Measurements from ENCODE around the gene USP25. TPM values are rescaled to one million over a fixed set of nuclear protein-coding genes. Genes with fewer than 3 reads are reported as not detected.

The USP25 gene
- total and polyA plus RNA-seq, 2 of the 8 experiments (the other 6 are each of a cell fraction or from before 2014, with no cell fraction given) = 11.2 to 48.1 TPM

GRCh38 chr21:15826908-15827601 is 97.3 kb downstream of the USP25 start:
- Histone ChIP-seq H3K23me2 (ENCODE audit: low read depth, low read length) (no peaks in the 10 kb centered on the region), H2AK5ac (ENCODE audit: low read depth, low read length) (no peak overlapping the region), H3K9me3 (ENCODE audit: insufficient read depth in 2 of 2, low read depth in 1 of 2, low read length in 1 of 2) (no peaks in the 10 kb centered on the region), H2BK12ac (ENCODE audit: low read depth, low read length) (no peak overlapping the region), H3K27ac (ENCODE audit: low read depth, low read length) (no peak overlapping the region), H3K14ac (ENCODE audit: insufficient read length) (no peak overlapping the region), H2AFZ (ENCODE audit: low read length) (no peak overlapping the region), H3K79me1 (ENCODE audit: low read depth, low read length) (no peaks in the 10 kb centered on the region), H3K9ac (replicated peaks in 1 of 4; ENCODE audit: extremely low read depth in 1 of 4, low read depth in 3 of 4, low read length in 3 of 4) (no peak overlapping the region), H2BK20ac (ENCODE audit: low read length) (no peak overlapping the region), H4K20me1 (replicated peaks in 1 of 2; ENCODE audit: control insufficient read depth in 1 of 2, insufficient read depth in 2 of 2, low read length in 2 of 2) (peaks cover 0 to 2% of the 10 kb centered on the region in 2 experiments), H3K23ac (ENCODE audit: insufficient read length) (no peak overlapping the region), H3K36me3 (ENCODE audit: control insufficient read depth in 2 of 4, insufficient read depth in 4 of 4, low read length in 3 of 4) (peaks cover 6 to 32% (median 9%) of the 10 kb centered on the region in 4 experiments), H2BK120ac (replicated peaks; ENCODE audit: low read depth, low read length) (no peak overlapping the region), H3K4me2 (ENCODE audit: insufficient read depth in 1 of 2, low read depth in 2 of 2, low read length in 2 of 2) (no peak overlapping the region), H3K4me1 (replicated peaks in 1 of 4; ENCODE audit: control insufficient read depth in 3 of 4, insufficient read depth in 4 of 4, low read length in 3 of 4) (no peaks in the 10 kb centered on the region), H3K4ac (replicated peaks; ENCODE audit: insufficient read length, low read depth, low read length) (no peak overlapping the region), H3K4me3 (ENCODE audit: extremely low read depth in 1 of 4, insufficient read depth in 2 of 4, low read depth in 3 of 4, low read length in 4 of 4) (no peak overlapping the region), H4K5ac (ENCODE audit: insufficient read length, low read depth, low read length) (no peak overlapping the region), H3K56ac (replicated peaks; ENCODE audit: insufficient read length, low read depth, low read length) (no peak overlapping the region), H2BK15ac (ENCODE audit: low read length) (no peak overlapping the region), H3K79me2 (ENCODE audit: control insufficient read depth in 1 of 2, insufficient read depth in 2 of 2, low read length in 2 of 2) (peaks cover 0 to 2% of the 10 kb centered on the region in 2 experiments; a peak in 1 of 4 replicates), H3K18ac (ENCODE audit: extremely low read depth, low read length) (no peak overlapping the region), H2BK5ac (ENCODE audit: low read depth, low read length) (no peak overlapping the region), H4K91ac (replicated peaks; ENCODE audit: insufficient read length, low read length) (no peak overlapping the region), H4K8ac (ENCODE audit: extremely low read depth, insufficient read depth, low read length) (no peak overlapping the region), H3K27me3 (replicated peaks in 1 of 4; ENCODE audit: control insufficient read depth in 3 of 4, extremely low read depth in 1 of 4, insufficient read depth in 3 of 4, low read length in 3 of 4) (no peaks in the 10 kb centered on the region)
- POLR2A ChIA-PET (ENCODE audit: partially characterized antibody) = no interaction called here
- DNase-seq (ENCODE audit: low read depth in 1 of 2, low spot score in 2 of 2) (no peak), FAIRE-seq (no peak)
- WGBS, 2 experiments (ENCODE audit: extremely low coverage in 1 of 2, insufficient coverage in 1 of 2, insufficient read length in 1 of 2, insufficient replicate concordance in 2 of 2, low coverage in 1 of 2, low lambda C conversion rate in 2 of 2, missing lambda C conversion rate in 1 of 2) = 90% methylated on average over 8 of the region's 8 CpGs; no CpG with 5 or more reads in 1 of the 2 experiments
- CTCF ChIA-PET (ENCODE audit: partially characterized antibody) = interaction anchor here (1.8 to 2.4 kb wide), 2 partner anchors 9 to 306 kb away, joined by 4 to 7 read pairs; no protein-coding TSS in a partner anchor
- TF ChIP-seq NRF1 (IDR thresholded peaks at IDR 0.05; ENCODE audit: low read depth, low read length) (no peak), CTCF (IDR thresholded peaks at IDR 0.05; ENCODE audit: control extremely low read depth in 1 of 3, insufficient read depth in 1 of 3, low read depth in 1 of 3, low read length in 3 of 3) (no peak), EZH2 (IDR thresholded peaks at IDR 0.05; ENCODE audit: low read depth, low read length, severe bottlenecking) (no peak), GTF2F1 (IDR thresholded peaks at IDR 0.05; ENCODE audit: borderline replicate concordance, low read depth, low read length) (no peak), RNF2 (IDR thresholded peaks at IDR 0.05; ENCODE audit: borderline replicate concordance, low read depth, low read length, missing control alignments, poor library complexity, severe bottlenecking) (no peak), CHD1 (IDR thresholded peaks at IDR 0.05; ENCODE audit: low read depth, low read length) (no peak), BRCA1 (IDR thresholded peaks at IDR 0.05; ENCODE audit: low read depth, low read length) (no peak), RXRA (IDR thresholded peaks at IDR 0.05; ENCODE audit: insufficient read depth, low read depth, low read length) (no peak), CBX5 (IDR thresholded peaks at IDR 0.05; ENCODE audit: low read depth, low read length) (no peak)

Measured in H1 (cell line).